ENCODE data around the gene MTHFD2L. TPM values are rescaled to one million over a fixed set of nuclear protein-coding genes. Genes with fewer than 3 reads are reported as not detected.

The MTHFD2L gene
- total and polyA plus RNA-seq, 9 of the 15 experiments (the other 6 are each of a cell fraction or from before 2014, with no cell fraction given) = 10.0 to 39.0 (median 26.0) TPM

- peak; percentile 18; the same call in 1 of the 3 replicates for ATAC-seq
- CTCF ChIA-PET (ENCODE audit: low intra/inter-chr PET ratio) = no interaction called here
- Histone ChIP-seq H4K20me1 (replicated peaks; ENCODE audit: control insufficient read depth, insufficient read depth, low read length) (no peaks in the 10 kb centered on the region), H3K27me3 (ENCODE audit: control insufficient read depth in 2 of 2, insufficient read depth in 2 of 2, low read length in 2 of 2) (no peaks in the 10 kb centered on the region), H3K36me3 (ENCODE audit: control insufficient read depth, insufficient read depth, low read length) (no peaks in the 10 kb centered on the region), H3K79me2 (ENCODE audit: control insufficient read depth, insufficient read depth, low read length) (no peaks in the 10 kb centered on the region), H3K4me2 (ENCODE audit: insufficient read depth, low read length) (no peak overlapping the region), H3K9ac (ENCODE audit: insufficient read depth in 1 of 2, low read depth in 2 of 2, low read length in 2 of 2) (no peak overlapping the region), H3K27ac (ENCODE audit: extremely low read depth, low read depth, low read length) (peak overlapping the region; percentile 8; the same call in 1 of the 3 replicates), H3K9me3 (replicated peaks; ENCODE audit: control insufficient read depth, insufficient read depth, low read depth, low read length) (no peaks in the 10 kb centered on the region), H3K9me1 (ENCODE audit: control insufficient read depth, insufficient read depth, low read length) (no peaks in the 10 kb centered on the region), H2AFZ (ENCODE audit: low read depth, low read length) (no peak overlapping the region), H3K4me3 (no peak overlapping the region), H3K4me1 (replicated peaks in 1 of 2; ENCODE audit: control insufficient read depth in 2 of 2, insufficient read depth in 2 of 2, low read length in 2 of 2) (peaks cover 4 to 18% of the 10 kb centered on the region in 2 experiments; a peak in 3 of 5 replicates)
- no peak for TF ChIP-seq SRF (CRISPR knock-in tag; IDR thresholded peaks at IDR 0.05)
- TF ChIP-seq, protein P1, sequence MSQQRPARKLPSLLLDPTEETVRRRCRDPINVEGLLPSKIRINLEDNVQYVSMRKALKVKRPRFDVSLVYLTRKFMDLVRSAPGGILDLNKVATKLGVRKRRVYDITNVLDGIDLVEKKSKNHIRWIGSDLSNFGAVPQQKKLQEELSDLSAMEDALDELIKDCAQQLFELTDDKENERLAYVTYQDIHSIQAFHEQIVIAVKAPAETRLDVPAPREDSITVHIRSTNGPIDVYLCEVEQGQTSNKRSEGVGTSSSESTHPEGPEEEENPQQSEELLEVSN (IDR thresholded peaks at IDR 0.05; ENCODE audit: borderline replicate concordance in 1 of 2, extremely low read depth in 1 of 2, insufficient read depth in 1 of 2, insufficient read length in 1 of 2, low read depth in 1 of 2, low read length in 1 of 2, poor library complexity in 1 of 2, severe bottlenecking in 1 of 2) = no peak
- TF ChIP-seq ZNF584 (CRISPR knock-in tag; IDR thresholded peaks at IDR 0.05; ENCODE audit: low read depth) = no peak
- TF ChIP-seq HDAC2 (IDR thresholded peaks at IDR 0.05) = no peak
- TF ChIP-seq KAT7 (CRISPR knock-in tag; IDR thresholded peaks at IDR 0.05; ENCODE audit: borderline replicate concordance) = no peak
- no peak for TF ChIP-seq HMBOX1 (IDR thresholded peaks at IDR 0.05)
- TF ChIP-seq SAFB (IDR thresholded peaks at IDR 0.05; ENCODE audit: borderline replicate concordance, low read depth, low read length) = no peak
- TF ChIP-seq CCAR2 (IDR thresholded peaks at IDR 0.05; ENCODE audit: low read depth, low read length) = no peak
- TF ChIP-seq ZBTB8A (IDR thresholded peaks at IDR 0.05; ENCODE audit: partially characterized antibody) = no peak
- TF ChIP-seq, protein P2, sequence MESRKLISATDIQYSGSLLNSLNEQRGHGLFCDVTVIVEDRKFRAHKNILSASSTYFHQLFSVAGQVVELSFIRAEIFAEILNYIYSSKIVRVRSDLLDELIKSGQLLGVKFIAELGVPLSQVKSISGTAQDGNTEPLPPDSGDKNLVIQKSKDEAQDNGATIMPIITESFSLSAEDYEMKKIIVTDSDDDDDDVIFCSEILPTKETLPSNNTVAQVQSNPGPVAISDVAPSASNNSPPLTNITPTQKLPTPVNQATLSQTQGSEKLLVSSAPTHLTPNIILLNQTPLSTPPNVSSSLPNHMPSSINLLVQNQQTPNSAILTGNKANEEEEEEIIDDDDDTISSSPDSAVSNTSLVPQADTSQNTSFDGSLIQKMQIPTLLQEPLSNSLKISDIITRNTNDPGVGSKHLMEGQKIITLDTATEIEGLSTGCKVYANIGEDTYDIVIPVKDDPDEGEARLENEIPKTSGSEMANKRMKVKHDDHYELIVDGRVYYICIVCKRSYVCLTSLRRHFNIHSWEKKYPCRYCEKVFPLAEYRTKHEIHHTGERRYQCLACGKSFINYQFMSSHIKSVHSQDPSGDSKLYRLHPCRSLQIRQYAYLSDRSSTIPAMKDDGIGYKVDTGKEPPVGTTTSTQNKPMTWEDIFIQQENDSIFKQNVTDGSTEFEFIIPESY (CRISPR knock-in tag; IDR thresholded peaks at IDR 0.05) = no peak
- no peak for TF ChIP-seq IFI16 (CRISPR knock-in tag; IDR thresholded peaks at IDR 0.05)
- no peak for TF ChIP-seq ZFPM2 (CRISPR knock-in tag; IDR thresholded peaks at IDR 0.05)
- no peak for TF ChIP-seq SRSF1 (IDR thresholded peaks at IDR 0.05; ENCODE audit: low read depth, low read length)
- TF ChIP-seq SMARCA5 (IDR thresholded peaks at IDR 0.05) = no peak
- BruUV-seq (replicated peaks) = no TSS peak
- no peak for FAIRE-seq
- intact Hi-C loops (cut with micrococcal nuclease) (no loop called here), in situ Hi-C loops (cut with MboI) (no loop called here)
- POLR2A ChIA-PET = no interaction called here
- DNase-seq (ENCODE audit: extremely low read depth in 1 of 4, low spot score in 3 of 4) = no peak
Observed at GRCh38 chr4:74205559-74205958, 47.6 kb downstream of the MTHFD2L start.

Data from K562 (cell line).